Posterior vena cava (tissue), 2 donors: ENCODE data around the gene APOL4. TPM values are rescaled to one million over a fixed set of nuclear protein-coding genes. Genes with fewer than 3 reads are reported as not detected.
"Not testable (repeated sequence)": the region's sequence is repeated elsewhere in the genome, so short reads cannot be mapped to it uniquely, and the experiment has no call there.

Source experiments
- DNase-seq: peaks from one replicate; pipeline ENCODE4 v3.0.0-alpha.2; 2020; ENCODE audit warnings: low spot score
- intact Hi-C, 2 donors: fragments of 100-400 bp; cut with DNase I; formaldehyde crosslinking; loops; one replicate each; pipeline versions ENCODE4 v1.14.1 to v1.14.2; 2022 to 2023
- long read RNA-seq, 2 donors: library from polyadenylated mRNA; unstranded; transcript quantifications; one replicate each; pipeline ENCODE4 v2.0.0, GENCODE V29; 2020 to 2021
- total RNA-seq, 2 donors: library from RNA; stranded (reverse); fragmentation: NEBNext Ultra II Directional; extraction: Animal tissue kit (Norgen Biotek cat#: 25700); gene quantifications; one replicate each; pipeline ENCODE4 v1.2.1, GENCODE V29; 2021
- donor health status: DM: yes; HTN: yes; CAD: no.
- donor health status: DM: yes; HTN: yes; CAD: no.

APOL4 gene, protein sequence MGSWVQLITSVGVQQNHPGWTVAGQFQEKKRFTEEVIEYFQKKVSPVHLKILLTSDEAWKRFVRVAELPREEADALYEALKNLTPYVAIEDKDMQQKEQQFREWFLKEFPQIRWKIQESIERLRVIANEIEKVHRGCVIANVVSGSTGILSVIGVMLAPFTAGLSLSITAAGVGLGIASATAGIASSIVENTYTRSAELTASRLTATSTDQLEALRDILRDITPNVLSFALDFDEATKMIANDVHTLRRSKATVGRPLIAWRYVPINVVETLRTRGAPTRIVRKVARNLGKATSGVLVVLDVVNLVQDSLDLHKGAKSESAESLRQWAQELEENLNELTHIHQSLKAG
- 1 to 10 TPM; 7.5 to 9.5 TPM for total RNA-seq
- long read RNA-seq, donor 1, partial matches to known transcripts, result 3 of 5 reads
- long read RNA-seq, donor 1, other reads (novel, unspliced or antisense), result 2 of 5 reads
- long read RNA-seq, donor 2, partial matches to known transcripts, result 24 of 33 reads
- long read RNA-seq, donor 2, other reads (novel, unspliced or antisense), result 9 of 33 reads

DNA sequence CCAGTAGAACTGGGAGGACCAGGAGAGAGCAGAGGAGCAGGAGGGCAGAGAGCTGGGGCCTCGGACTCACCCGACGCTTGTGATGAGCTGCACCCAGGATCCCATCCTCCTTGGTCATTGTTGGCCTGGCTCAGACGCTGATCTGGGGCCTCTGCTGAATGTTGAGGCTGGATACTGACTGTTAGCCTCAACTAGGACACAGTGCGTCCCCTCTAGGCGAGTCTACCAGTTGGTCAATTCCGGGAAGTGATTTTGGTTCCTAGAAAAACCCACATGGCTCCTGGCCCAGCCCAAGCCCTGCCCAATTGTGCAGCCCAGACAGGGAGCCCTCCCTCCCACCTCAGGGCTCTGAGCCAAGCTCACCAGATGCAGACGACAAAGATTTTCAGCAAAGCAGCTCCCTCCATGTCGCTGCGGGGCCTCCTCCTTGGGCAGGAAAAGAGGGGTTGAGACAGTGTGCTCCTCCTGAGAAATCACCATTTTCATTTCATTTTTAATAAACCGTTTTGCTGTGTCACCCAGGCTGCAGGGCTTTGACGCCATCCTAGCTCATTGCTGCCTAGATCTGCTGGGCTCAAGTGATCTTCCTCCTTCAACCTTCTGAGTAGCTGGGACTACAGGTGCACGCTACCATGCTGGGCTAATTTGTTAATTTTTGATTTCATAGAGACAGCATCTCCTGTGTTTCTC, at the start of gene APOL4:
APOL4 (minus strand) TSS at position 180 of the 690 bp plus-strand sequence; CDS start at position 105, 75 bp downstream.
- intact Hi-C loops, result no loop called here
- DNase-seq, result peak; percentile 93

DNA sequence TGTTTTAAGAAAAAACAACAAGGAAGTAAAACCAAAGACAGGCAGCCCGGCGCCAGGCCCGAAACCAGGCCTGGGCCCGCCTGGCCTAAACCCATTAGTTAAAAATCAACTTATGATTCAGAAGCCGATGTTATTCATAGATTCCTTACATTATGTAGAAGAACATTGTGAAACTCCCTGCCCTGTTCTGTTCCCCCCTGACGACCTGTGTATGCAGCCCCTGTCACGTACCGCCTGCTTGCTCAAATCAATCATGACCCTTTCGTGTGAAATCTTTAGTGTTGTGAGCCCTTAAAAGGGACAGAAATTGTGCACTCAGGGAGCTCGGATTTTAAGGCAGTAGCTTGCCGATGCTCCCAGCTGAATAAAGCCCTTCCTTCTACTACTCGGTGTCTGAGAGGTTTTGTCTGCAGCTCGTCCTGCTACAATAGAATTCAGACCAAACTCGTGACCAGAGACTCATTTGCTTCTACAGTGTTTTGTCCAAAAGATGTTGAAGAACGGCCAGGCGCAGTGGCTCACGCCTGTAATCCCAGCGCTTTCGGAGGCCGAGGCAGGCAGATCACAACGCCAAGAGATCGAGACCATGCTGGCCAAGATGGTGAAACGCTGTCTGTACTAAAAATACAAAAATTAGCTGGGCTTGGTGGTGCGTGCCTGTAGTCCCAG, 48.8 kb upstream of the APOL4 start:
- intact Hi-C loops, result not testable (repeated sequence)
- DNase-seq, result peak; percentile 53

DNA sequence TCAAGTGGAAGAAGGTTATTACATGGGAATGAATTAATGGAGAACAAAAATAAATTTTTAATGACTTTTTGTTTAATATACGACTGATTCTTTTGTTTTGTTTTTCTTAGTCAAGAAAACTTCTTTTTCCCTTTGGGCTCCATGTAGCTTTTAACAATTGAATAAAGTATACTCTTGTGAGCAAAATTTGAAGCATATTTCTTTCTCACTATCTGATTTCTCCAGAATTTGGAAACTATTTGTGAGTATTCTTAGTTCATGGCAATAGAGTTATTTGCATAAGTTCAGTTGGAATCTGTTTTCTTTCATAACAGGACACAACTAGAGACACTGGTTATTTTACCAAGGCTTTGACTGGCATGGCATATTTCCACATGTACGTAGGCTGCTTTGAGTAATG, 47.6 kb upstream of the APOL4 start:
- intact Hi-C loops, result no loop called here
- no peak for DNase-seq

DNA sequence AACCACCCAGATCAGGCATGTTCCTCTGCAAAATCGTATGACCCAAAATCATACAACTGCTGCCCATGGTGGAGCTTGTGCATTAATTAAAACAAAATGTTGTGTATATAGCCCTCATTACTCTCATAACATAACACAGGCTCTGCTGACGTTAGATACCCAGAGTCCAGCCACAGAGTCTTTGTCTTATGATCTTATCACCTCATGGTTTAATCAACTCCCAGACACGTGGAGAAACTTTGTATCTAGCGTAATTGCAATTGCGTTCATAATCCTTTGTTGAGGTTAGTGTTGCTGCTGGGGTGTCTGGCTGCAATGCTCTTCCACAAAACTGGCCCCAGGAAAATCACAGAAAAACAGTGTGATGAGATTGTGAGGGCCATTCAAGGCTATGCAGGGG, 46.3 kb upstream of the APOL4 start:
- DNase-seq, result no peak
- intact Hi-C loops, result no loop called here

DNA sequence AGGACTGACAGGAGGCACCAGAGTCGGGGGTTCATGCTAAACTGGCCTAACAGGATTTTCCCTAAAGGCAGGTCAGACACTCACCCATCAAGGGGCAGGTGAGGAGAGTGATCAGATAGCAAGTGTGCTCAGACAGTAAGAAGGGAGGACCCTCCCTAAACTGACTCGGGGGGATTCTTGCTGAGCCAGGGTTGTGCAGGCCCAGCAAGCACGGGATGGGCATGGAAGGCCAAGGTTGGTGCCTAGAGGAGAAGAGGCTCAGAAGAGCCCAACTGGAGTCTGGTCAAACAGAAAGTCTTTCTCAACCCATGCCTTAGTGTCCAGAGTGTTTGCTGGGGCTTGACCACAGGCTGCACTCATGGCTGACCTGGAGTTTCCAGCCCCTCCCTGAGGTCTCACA, 45.1 kb upstream of the APOL4 start:
- intact Hi-C loops, result no loop called here
- no peak for DNase-seq

DNA sequence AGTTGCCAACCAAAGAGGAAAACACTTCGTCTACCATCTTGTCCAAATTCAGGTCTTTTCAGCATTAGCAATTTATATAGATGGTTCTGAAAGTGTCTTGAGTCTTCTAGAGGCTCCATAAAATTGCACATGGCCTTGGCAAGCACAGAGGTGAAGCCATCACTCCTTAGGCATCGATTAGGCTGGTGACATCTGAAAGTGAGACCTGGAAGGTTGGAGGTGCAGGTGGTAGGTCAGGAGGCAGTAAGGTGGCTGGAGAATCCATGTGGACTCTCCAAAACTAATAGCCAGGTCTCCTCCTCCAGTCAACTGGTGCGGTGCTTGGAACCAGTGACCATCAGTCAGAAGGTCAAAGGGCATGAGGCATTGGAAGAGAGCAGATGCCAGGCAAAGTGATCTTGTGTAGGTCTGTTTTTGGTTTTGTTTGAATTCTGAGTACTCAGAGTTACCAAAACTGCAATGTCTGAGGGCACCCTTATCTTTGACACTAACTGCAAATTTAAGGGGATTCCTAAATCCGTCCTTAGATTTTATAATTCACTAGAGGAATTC, 44.3 kb upstream of the APOL4 start:
- intact Hi-C loops, result no loop called here
- DNase-seq, result no peak

DNA sequence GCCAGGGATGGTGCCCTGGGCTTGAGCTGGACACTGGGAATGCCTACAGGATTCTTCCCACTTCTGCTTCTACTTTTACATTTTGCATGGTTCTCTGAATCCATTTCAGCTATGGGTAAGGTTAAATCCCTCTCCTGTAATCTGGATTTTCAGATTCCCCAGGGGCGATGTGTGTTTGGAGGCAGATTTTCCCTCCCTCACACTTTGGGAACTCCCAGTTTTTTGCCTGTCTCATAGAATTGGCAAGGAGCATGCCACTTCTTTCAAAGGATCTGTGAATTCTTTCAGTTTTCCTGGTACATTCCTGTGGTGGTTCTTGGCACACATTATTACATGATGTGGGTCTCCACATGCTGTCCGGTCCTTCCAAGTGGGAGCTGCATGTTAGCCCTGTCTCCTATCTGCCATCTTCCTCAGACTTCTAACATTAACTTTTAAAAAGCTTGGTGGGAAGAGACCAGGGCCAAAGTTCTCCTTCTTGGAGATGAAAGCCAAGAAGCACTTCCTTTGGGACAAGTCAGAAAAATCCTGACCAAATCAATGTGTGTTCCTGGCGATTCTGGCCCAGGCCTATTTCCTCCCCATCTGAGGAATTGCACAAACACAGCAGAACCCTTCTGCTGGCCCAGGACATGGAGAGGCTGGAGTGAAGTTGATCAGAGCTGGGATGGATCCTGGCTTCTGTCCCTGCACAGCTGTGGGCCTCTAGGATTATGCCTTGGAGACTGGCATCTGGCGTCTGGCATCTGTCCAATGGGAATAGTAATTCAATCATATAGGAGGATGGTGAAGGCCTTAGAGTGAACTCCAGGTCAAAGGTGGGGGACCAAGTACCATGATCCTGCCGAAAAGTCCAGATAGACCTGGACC, 43.1 kb upstream of the APOL4 start:
- intact Hi-C loops, result no loop called here
- DNase-seq, result peak; percentile 83

DNA sequence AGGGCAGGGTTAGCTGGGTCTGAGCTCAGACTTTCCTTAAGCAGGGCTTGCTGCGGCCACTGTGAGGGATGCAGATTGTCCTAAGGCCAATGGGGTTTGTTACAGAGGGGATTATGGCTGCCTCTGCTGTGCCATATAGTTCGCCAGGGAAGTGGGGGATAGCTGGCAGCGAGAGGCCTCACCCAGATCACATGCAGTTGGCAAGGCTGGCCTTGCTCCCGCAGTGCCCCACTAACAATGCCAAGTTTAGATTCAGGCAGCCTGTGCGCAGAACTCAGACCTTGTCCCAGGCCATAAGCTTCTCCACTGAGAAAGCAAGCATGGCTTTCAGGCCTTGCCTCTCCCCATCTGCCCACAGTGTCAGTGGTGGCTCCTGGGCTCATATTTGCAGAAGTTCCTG, 42.4 kb upstream of the APOL4 start:
- intact Hi-C loops, result no loop called here
- DNase-seq, result peak; percentile 75

DNA sequence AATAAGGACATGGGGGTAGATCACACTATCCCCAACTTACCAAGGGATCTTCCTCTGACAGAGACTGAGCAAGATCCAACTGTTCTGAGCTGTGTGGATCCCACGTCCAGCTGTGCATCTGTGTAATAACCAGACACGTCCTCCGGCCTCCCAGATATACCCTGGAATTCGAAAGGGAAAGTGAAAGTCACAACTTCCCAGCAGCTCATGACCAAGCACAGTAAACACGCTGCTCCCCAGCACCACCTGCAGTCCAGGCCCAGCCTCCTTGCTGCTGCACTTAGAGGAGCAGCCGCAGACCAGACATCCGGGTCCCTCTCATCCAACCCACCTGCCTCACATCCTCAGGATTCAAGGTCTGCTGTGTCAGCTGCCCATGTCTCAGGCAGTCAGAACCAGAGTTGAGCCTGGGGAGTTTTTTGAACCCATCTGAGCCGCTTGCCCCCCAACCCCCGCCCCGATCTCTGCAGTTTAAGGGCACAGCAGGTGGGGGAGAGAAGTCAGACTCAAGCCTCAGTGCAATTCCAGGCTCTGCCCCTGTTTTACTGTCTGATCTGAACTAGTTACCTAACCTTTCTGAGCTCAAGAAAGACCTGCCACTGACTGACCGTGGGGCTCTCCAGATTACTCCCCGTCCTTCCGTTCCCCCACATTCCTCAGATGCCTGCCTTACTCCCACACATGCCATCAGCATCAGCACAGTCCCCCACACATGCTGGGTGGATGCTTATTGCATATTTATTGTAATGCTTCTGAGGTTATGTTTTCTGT, 38.0 kb upstream of the APOL4 start, which contains the start of gene APOL2:
APOL2 (minus strand) TSS at position 127 of the 771 bp plus-strand sequence. CDS start 6,365 bp downstream, outside the sequence.
- intact Hi-C loops, result no loop called here
- DNase-seq, result peak; percentile 94

DNA sequence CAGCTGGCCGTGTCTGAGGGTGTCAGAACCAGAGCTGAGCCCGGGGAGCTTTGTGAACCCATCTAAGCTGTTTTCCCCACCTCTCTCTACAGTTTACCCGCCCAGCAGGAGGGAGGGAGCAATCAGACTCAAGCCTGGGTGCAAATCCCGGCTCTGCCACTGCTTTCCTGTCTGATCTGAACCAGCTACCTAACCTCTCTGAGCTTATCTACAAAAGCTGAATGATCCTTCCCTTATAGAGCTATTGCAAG, 37.5 kb upstream of the APOL4 start:
- intact Hi-C loops, result no loop called here
- DNase-seq, result no peak

DNA sequence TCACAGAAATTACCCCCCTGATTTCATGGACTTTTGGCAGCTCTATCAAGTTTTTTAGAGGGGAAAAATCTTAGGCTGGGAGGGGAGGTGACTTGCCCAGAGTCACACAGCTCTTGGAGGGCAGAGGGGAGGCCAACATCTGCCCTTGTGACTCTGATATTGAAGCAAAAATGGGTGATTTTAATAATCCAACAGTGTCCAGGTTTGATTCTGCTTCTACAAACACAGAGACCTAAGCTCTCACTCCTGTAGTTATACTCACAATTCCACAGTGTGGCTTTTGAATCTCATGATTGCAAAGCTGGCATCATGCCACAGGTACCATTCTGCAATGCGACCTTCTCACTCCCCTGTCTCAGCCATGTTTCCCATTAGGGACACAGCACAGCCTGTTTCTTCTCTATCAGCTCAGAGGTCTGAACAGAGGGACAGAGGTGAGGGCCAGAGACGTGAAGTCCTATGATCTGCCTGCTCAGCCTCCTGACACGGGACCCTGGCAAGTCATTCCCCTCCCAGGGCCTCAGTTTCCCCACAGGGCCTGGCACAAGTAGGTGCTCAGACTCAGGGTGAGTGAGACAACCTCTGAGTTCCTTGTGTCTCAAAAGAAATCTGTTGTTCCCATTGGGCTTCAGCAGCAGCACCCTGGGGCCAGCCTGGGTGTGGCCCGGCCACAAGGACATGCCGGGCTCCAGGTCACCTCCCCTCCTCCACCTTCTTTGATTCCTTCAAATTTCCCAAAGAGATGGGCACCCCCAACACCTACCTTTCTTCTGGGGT, 37.0 kb upstream of the APOL4 start:
- intact Hi-C loops, result no loop called here
- no peak for DNase-seq

DNA sequence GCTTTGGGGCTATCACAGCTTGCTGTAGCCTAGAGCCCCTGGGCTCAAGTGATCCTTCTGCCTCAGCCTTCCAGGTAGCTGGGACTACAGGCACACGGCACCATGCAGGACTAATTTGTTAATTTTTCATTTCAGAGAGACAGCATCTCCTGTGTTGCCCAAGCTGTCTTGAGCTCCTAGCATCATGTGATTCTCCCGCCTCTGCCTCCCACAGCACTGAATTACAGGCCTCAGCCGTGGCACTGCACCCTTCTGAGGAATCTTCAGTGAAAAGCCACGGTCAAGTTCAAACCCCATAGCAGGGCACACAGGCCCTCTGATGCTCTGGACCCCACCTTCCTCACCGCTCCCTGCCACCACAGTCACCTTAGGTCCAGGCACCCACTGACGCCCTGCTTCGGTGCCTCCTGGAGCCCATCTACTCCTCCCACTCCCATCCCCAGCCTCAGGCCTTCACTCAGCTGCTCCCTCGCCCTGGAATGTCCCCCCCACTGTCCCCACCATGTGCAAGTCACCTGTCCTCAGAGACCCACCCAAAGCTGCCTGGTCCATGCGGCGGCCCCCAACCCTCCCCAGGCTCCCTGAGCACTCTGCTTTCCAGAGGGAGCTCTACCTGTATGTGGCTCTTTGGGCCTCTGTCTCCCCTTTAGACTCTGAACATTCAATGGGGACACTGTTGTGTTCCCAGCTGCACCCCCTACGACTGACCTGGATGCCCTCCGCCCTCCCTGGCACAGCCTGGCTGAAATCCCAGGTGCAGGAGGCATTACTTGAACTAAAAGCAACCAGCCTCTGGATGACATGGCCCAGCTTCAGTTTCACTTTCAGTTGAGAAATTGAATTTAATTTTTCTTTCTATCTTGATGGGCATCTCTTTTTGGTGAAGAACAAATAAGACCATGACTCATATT, 36.1 kb upstream of the APOL4 start:
- DNase-seq, result peak; percentile 75
- intact Hi-C loops, result no loop called here

DNA sequence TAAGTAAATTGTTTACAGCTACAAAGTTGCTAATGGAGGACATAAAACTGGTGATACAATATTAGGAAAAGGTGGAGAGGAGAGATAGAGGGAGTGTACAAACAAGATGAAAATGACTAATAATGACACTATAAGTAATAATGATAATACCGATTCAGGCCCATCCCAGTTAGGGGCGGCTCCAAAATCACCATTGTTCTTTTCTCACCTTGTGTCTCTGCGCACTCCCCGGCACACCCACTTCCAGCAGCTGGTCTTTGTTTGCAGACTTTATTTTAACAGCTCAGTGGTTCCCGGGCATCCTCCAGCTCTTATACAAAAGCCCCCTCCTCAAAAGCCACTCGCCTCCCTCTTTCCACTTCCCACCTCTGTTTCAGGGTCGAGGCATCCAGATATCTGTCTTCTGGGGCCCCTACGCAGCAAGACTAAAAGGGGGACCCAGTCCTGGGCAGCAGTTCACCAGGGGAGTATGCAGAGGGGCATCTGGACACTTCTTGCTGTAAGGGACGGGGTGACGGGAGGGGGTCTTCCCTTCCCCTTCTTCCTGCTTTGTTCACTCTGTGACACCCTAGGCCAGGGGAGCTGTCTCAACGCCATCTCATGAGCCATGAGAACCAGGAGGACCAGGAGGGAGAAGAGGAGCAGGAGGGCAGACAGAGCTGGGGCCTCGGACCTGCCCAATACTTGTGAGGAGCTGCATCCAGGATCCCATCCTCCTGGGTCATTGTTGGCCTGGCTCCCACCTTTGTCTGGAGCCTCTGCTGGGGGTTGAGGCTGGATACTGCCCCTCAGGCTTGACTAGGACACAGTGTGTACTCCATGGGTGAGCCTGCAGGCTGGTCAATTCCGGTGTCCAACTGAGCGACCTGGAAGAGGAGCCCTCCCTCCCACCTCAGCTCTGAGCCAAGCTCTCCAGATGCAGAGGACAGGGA, 35.0 kb upstream of the APOL4 start:
- no peak for DNase-seq
- intact Hi-C loops, result no loop called here

DNA sequence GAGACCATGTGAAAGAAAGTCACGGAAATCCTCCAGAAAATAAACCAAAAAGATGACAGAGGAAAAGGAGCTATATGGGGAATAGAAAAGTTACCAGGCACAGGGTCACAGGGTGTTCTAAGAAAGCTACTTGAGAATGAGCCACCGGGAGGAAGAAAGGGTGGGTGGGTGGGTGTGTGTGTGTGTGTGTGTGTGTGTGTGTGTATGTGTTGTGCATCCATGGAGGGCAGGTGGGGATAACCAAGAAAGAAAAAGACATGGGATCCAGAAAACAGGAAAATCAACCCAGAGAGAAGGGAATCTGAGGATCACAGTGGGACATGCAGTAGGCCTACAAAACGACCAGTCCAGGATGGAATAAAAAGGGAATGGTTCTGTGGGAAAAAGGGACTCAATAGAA, 34.0 kb upstream of the APOL4 start:
- intact Hi-C loops, result no loop called here
- no peak for DNase-seq

DNA sequence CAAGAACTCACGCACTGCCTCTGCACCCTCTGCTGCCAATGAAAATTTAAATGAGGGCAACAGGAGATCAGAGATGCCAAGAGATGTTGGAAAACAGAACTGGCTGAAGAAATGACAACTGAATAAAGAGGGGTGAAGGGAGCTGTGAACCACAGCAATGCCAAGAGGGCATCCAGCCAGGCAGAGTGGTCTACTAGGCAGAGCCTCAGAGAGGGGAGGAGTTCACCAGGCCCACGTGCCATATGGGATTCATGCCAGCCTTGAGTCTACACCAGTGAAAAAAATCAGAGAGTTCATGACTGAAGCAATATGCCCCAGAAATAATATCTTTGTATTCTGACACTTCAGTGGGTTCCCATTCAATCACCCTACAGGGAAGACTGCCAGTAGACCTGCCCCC, 33.3 kb upstream of the APOL4 start:
- intact Hi-C loops, result no loop called here
- no peak for DNase-seq

DNA sequence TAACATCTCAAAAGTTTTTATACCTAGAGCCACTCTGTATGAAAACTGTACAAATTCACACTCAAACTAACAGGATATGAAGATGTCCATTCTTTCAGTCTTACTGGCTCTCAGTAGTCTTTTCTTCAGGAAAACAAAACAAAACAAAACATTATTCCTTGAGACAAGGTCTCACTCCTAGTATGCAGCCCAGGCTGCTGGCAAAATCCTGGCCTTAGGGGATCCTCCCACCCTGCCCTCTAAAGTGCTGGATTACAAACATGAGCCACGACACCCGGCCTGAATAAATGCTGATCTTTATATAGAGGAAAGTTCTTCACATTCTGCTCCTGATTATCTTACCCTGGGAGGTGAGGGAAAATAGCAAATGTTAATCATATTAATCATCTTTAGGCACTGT, 32.6 kb upstream of the APOL4 start:
- intact Hi-C loops, result no loop called here
- no peak for DNase-seq
